ENCODE results near the gene CNPY3. TPM values are rescaled to one million over a fixed set of nuclear protein-coding genes. Genes with fewer than 3 reads are reported as not detected.

The CNPY3 gene
- polyA plus RNA-seq, 1 donor (not counting 4 experiments of a cell fraction or from before 2014, with no cell fraction given): 19.7 TPM

GRCh38 chr6:42966571-42966970 is 37.3 kb downstream of the CNPY3 start:
- H3K4me2 ChIP-seq (ENCODE audit: control insufficient read depth, extremely low read depth, insufficient read depth, low read depth, low read length): no peak overlapping the region
- H3K9ac ChIP-seq (ENCODE audit: control insufficient read depth, extremely low read depth, insufficient read depth, low read length): no peak overlapping the region

DNA sequence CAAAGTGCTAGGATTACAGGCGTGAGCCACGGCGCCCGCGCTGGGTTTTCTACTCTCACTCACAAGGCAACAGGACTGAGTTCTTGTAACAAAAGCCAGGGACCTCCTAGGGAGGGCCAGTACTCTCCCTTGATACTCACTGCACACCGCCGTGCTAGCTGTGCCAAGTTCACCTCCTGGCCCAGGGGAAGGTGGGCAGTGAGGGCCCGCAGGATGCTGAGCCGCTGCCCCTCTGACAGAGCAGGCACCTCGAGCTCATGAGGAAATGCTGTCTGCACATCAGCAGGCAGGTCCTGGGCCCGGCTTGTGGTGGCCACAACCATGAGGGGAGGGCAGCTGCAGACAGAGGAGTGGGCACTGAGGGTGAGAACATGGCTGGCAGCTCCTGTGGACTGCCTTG is 37.9 kb downstream of the CNPY3 start:
- Histone ChIP-seq H3K4me1 (ENCODE audit: control insufficient read depth, extremely low read depth, insufficient read depth, low read length) (peaks cover 6% of the 10 kb centered on the region), H3K79me2 (ENCODE audit: control insufficient read depth, insufficient read depth, low read length) (no peaks in the 10 kb centered on the region), H2AFZ (ENCODE audit: control insufficient read depth, low read length) (no peak overlapping the region), H3K9me3 (ENCODE audit: control insufficient read depth, low read depth, low read length) (no peaks in the 10 kb centered on the region), H3K4me3 (ENCODE audit: control insufficient read depth in 2 of 3, extremely low read depth in 1 of 3, insufficient read depth in 2 of 3, low read depth in 1 of 3, low read length in 3 of 3) (no peak overlapping the region), H3K9me1 (ENCODE audit: control insufficient read depth, extremely low read depth, insufficient read depth, low read length) (no peaks in the 10 kb centered on the region), H3K9ac (ENCODE audit: control insufficient read depth, extremely low read depth, insufficient read depth, low read length) (no peak overlapping the region), H3K4me2 (ENCODE audit: control insufficient read depth, extremely low read depth, insufficient read depth, low read depth, low read length) (no peak overlapping the region), H3K27me3 (ENCODE audit: control insufficient read depth, extremely low read depth, insufficient read depth, low read length) (no peaks in the 10 kb centered on the region), H3K36me3 (ENCODE audit: control insufficient read depth in 2 of 2, extremely low read depth in 1 of 2, insufficient read depth in 2 of 2, low read length in 2 of 2) (peaks cover 11 to 23% of the 10 kb centered on the region in 2 experiments), H4K20me1 (ENCODE audit: control insufficient read depth, extremely low read depth, insufficient read depth, low read length) (no peaks in the 10 kb centered on the region), H3K27ac (ENCODE audit: control insufficient read depth, insufficient read depth, low read length) (no peak overlapping the region)
- DNase-seq (ENCODE audit: low read depth, low spot score) (no peak), FAIRE-seq (no peak)
- TF ChIP-seq EZH2 (IDR thresholded peaks at IDR 0.05; ENCODE audit: low read length): no peak
- dilution Hi-C loops (cut with MboI; ENCODE audit: extremely low pct_ligation_motif_present, low sequenced_read_pairs): no loop called here

More at GRCh38 chr6:42966571-42966970, 37.3 kb downstream of the CNPY3 start:
- dilution Hi-C loops (cut with MboI; ENCODE audit: extremely low pct_ligation_motif_present, low sequenced_read_pairs): no loop called here
- Histone ChIP-seq H3K4me1 (ENCODE audit: control insufficient read depth, extremely low read depth, insufficient read depth, low read length) (peaks cover 6% of the 10 kb centered on the region), H4K20me1 (ENCODE audit: control insufficient read depth, extremely low read depth, insufficient read depth, low read length) (no peaks in the 10 kb centered on the region), H2AFZ (ENCODE audit: control insufficient read depth, low read length) (no peak overlapping the region), H3K27ac (ENCODE audit: control insufficient read depth, insufficient read depth, low read length) (no peak overlapping the region), H3K27me3 (ENCODE audit: control insufficient read depth, extremely low read depth, insufficient read depth, low read length) (no peaks in the 10 kb centered on the region), H3K79me2 (ENCODE audit: control insufficient read depth, insufficient read depth, low read length) (no peaks in the 10 kb centered on the region), H3K36me3 (ENCODE audit: control insufficient read depth in 2 of 2, extremely low read depth in 1 of 2, insufficient read depth in 2 of 2, low read length in 2 of 2) (peaks cover 11 to 26% of the 10 kb centered on the region in 2 experiments), H3K9me1 (ENCODE audit: control insufficient read depth, extremely low read depth, insufficient read depth, low read length) (no peaks in the 10 kb centered on the region), H3K9me3 (ENCODE audit: control insufficient read depth, low read depth, low read length) (no peaks in the 10 kb centered on the region), H3K4me3 (ENCODE audit: control insufficient read depth in 2 of 3, extremely low read depth in 1 of 3, insufficient read depth in 2 of 3, low read depth in 1 of 3, low read length in 3 of 3) (no peak overlapping the region)
- no peak for FAIRE-seq
- TF ChIP-seq, protein P1, sequence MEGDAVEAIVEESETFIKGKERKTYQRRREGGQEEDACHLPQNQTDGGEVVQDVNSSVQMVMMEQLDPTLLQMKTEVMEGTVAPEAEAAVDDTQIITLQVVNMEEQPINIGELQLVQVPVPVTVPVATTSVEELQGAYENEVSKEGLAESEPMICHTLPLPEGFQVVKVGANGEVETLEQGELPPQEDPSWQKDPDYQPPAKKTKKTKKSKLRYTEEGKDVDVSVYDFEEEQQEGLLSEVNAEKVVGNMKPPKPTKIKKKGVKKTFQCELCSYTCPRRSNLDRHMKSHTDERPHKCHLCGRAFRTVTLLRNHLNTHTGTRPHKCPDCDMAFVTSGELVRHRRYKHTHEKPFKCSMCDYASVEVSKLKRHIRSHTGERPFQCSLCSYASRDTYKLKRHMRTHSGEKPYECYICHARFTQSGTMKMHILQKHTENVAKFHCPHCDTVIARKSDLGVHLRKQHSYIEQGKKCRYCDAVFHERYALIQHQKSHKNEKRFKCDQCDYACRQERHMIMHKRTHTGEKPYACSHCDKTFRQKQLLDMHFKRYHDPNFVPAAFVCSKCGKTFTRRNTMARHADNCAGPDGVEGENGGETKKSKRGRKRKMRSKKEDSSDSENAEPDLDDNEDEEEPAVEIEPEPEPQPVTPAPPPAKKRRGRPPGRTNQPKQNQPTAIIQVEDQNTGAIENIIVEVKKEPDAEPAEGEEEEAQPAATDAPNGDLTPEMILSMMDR (optimal IDR thresholded peaks at IDR 0.05 in 1 of 3, IDR thresholded peaks at IDR 0.05 in 1 of 3, conservative IDR thresholded peaks at IDR 0.05 in 1 of 3; ENCODE audit: extremely low read depth in 1 of 3, insufficient read depth in 2 of 3, low read length in 3 of 3): no peak
- no peak for TF ChIP-seq EZH2 (IDR thresholded peaks at IDR 0.05; ENCODE audit: low read length)
- DNase-seq (ENCODE audit: low read depth, low spot score): no peak

- Histone ChIP-seq H2AFZ (ENCODE audit: control insufficient read depth, low read length) (no peak overlapping the region), H3K4me3 (ENCODE audit: control insufficient read depth in 2 of 3, extremely low read depth in 1 of 3, insufficient read depth in 2 of 3, low read depth in 1 of 3, low read length in 3 of 3) (no peak overlapping the region), H3K27ac (ENCODE audit: control insufficient read depth, insufficient read depth, low read length) (no peak overlapping the region), H3K27me3 (ENCODE audit: control insufficient read depth, extremely low read depth, insufficient read depth, low read length) (no peaks in the 10 kb centered on the region), H3K36me3 (ENCODE audit: control insufficient read depth in 2 of 2, extremely low read depth in 1 of 2, insufficient read depth in 2 of 2, low read length in 2 of 2) (peaks cover 11 to 23% of the 10 kb centered on the region in 2 experiments), H3K9me1 (ENCODE audit: control insufficient read depth, extremely low read depth, insufficient read depth, low read length) (no peaks in the 10 kb centered on the region), H3K4me2 (ENCODE audit: control insufficient read depth, extremely low read depth, insufficient read depth, low read depth, low read length) (no peak overlapping the region), H3K4me1 (ENCODE audit: control insufficient read depth, extremely low read depth, insufficient read depth, low read length) (peaks cover 6% of the 10 kb centered on the region), H4K20me1 (ENCODE audit: control insufficient read depth, extremely low read depth, insufficient read depth, low read length) (no peaks in the 10 kb centered on the region), H3K9ac (ENCODE audit: control insufficient read depth, extremely low read depth, insufficient read depth, low read length) (no peak overlapping the region), H3K9me3 (ENCODE audit: control insufficient read depth, low read depth, low read length) (no peaks in the 10 kb centered on the region), H3K79me2 (ENCODE audit: control insufficient read depth, insufficient read depth, low read length) (no peaks in the 10 kb centered on the region)
- no peak for TF ChIP-seq EZH2 (IDR thresholded peaks at IDR 0.05; ENCODE audit: low read length)
- TF ChIP-seq, protein P1 (optimal IDR thresholded peaks at IDR 0.05 in 1 of 3, IDR thresholded peaks at IDR 0.05 in 1 of 3, conservative IDR thresholded peaks at IDR 0.05 in 1 of 3; ENCODE audit: extremely low read depth in 1 of 3, insufficient read depth in 2 of 3, low read length in 3 of 3): no peak
- DNase-seq (ENCODE audit: low read depth, low spot score) (no peak), FAIRE-seq (no peak)
- dilution Hi-C loops (cut with MboI; ENCODE audit: extremely low pct_ligation_motif_present, low sequenced_read_pairs): no loop called here
Observed at GRCh38 chr6:42968126-42968701, 38.9 kb downstream of the CNPY3 start.

Measured in keratinocyte (primary cell).